ENCODE results near the gene LRRC1.

- TF ChIP-seq, protein P1, sequence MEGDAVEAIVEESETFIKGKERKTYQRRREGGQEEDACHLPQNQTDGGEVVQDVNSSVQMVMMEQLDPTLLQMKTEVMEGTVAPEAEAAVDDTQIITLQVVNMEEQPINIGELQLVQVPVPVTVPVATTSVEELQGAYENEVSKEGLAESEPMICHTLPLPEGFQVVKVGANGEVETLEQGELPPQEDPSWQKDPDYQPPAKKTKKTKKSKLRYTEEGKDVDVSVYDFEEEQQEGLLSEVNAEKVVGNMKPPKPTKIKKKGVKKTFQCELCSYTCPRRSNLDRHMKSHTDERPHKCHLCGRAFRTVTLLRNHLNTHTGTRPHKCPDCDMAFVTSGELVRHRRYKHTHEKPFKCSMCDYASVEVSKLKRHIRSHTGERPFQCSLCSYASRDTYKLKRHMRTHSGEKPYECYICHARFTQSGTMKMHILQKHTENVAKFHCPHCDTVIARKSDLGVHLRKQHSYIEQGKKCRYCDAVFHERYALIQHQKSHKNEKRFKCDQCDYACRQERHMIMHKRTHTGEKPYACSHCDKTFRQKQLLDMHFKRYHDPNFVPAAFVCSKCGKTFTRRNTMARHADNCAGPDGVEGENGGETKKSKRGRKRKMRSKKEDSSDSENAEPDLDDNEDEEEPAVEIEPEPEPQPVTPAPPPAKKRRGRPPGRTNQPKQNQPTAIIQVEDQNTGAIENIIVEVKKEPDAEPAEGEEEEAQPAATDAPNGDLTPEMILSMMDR (IDR thresholded peaks at IDR 0.05; ENCODE audit: low read depth, low read length, missing input control), result no peak
- no peak for TF ChIP-seq TAF1 (conservative IDR thresholded peaks at IDR 0.05)
- TF ChIP-seq YY1 (IDR thresholded peaks at IDR 0.05), result no peak
- TF ChIP-seq MAX (IDR thresholded peaks at IDR 0.05), result no peak
- no peak for TF ChIP-seq SP1 (IDR thresholded peaks at IDR 0.05)
- TF ChIP-seq RAD21 (IDR thresholded peaks at IDR 0.05), result no peak
- TF ChIP-seq RXRA (IDR thresholded peaks at IDR 0.05), result no peak
- TF ChIP-seq ATF3 (IDR thresholded peaks at IDR 0.05), result no peak
- TF ChIP-seq, protein P2, sequence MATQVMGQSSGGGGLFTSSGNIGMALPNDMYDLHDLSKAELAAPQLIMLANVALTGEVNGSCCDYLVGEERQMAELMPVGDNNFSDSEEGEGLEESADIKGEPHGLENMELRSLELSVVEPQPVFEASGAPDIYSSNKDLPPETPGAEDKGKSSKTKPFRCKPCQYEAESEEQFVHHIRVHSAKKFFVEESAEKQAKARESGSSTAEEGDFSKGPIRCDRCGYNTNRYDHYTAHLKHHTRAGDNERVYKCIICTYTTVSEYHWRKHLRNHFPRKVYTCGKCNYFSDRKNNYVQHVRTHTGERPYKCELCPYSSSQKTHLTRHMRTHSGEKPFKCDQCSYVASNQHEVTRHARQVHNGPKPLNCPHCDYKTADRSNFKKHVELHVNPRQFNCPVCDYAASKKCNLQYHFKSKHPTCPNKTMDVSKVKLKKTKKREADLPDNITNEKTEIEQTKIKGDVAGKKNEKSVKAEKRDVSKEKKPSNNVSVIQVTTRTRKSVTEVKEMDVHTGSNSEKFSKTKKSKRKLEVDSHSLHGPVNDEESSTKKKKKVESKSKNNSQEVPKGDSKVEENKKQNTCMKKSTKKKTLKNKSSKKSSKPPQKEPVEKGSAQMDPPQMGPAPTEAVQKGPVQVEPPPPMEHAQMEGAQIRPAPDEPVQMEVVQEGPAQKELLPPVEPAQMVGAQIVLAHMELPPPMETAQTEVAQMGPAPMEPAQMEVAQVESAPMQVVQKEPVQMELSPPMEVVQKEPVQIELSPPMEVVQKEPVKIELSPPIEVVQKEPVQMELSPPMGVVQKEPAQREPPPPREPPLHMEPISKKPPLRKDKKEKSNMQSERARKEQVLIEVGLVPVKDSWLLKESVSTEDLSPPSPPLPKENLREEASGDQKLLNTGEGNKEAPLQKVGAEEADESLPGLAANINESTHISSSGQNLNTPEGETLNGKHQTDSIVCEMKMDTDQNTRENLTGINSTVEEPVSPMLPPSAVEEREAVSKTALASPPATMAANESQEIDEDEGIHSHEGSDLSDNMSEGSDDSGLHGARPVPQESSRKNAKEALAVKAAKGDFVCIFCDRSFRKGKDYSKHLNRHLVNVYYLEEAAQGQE (IDR thresholded peaks at IDR 0.05), result no peak
Measured at GRCh38 chr6:53765270-53765669, 29.5 kb upstream of the LRRC1 start.

Data from liver (tissue), 3 donors.